22Rv1 (cell line): ENCODE data around the gene DNAJB8.

Experiments used
- ZFX ChIP-seq: fragments of 450-650 bp; IDR thresholded peaks from 2 replicates; pipeline ENCODE4 v1.6.1; 2017; ENCODE audit warnings: antibody characterized with exemption, borderline replicate concordance
- TF ChIP-seq, protein P1 (sequence below): fragments of 450-650 bp; IDR thresholded peaks from 2 replicates; pipeline ENCODE4 v1.5.1; 2017; ENCODE audit warnings: mild to moderate bottlenecking

DNA sequence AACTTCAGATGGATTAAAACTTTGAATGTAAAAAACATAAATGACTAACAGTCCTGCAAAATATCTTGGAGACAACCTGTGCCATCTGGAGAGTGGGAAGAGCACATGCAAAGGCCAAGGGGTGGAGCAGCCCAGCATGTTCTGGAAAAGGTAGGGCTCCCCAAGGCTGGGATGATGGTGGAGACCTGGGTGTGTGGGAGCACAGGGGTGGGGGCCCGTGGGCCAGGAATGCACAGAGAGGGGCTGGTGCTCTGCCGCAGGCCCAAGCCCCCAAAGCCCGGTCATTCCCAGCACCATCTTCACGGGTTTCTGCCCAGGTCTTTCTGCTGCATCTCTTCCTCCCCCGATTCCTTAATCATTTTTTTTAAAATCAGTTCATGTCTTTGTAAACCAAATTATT lies 36.0 kb upstream of the DNAJB8 start:
- TF ChIP-seq, protein P1, sequence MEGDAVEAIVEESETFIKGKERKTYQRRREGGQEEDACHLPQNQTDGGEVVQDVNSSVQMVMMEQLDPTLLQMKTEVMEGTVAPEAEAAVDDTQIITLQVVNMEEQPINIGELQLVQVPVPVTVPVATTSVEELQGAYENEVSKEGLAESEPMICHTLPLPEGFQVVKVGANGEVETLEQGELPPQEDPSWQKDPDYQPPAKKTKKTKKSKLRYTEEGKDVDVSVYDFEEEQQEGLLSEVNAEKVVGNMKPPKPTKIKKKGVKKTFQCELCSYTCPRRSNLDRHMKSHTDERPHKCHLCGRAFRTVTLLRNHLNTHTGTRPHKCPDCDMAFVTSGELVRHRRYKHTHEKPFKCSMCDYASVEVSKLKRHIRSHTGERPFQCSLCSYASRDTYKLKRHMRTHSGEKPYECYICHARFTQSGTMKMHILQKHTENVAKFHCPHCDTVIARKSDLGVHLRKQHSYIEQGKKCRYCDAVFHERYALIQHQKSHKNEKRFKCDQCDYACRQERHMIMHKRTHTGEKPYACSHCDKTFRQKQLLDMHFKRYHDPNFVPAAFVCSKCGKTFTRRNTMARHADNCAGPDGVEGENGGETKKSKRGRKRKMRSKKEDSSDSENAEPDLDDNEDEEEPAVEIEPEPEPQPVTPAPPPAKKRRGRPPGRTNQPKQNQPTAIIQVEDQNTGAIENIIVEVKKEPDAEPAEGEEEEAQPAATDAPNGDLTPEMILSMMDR: no peak
- no peak for TF ChIP-seq ZFX
